GM19193 (cell line): ENCODE results near the gene PLD4.

ENCODE experiments used
- POLR2A ChIP-seq: IDR thresholded peaks from 4 replicates; pipeline ENCODE4 v1.6.1; 2011; ENCODE audit not compliant: insufficient read depth, insufficient read length; ENCODE audit errors: extremely low read depth

Gene PLD4

DNA sequence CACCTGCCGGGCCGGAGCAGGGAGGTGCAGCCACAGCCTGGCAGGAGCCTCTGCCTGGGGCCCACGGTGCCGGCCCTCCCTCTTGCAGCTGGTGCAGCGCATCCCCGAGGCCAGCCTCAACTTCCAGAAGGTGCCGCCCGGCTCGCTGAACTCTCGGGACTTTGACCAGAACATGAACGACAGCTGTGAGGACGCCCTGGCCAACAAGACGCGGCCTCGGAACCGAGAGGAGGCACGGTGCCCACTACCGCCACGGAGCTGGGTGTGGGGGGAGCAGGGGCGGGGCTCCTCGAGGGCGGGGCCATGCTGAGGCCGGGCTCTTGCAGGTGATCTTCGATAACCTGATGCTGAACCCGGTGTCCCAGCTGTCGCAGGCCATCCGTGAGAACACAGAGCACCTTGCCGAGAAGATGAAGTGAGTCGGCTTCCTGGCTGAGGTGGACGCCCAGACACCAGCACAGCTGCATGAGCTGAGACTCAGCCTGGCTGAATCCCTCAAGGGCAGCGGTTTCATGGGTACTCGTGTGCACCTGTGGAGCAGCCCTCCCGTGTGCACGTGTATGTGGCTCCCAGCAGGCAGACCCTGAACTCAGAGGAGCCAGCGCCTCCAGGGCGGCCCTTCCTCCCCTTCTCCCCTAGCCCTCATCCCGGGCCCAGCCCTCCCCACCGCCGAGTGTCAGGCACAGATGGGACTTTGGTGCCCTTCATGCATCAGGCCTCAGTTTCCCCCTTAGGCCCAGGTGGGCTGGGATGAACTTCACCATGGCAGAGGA, 31.1 kb upstream of the PLD4 start:
- TF ChIP-seq POLR2A = no peak

DNA sequence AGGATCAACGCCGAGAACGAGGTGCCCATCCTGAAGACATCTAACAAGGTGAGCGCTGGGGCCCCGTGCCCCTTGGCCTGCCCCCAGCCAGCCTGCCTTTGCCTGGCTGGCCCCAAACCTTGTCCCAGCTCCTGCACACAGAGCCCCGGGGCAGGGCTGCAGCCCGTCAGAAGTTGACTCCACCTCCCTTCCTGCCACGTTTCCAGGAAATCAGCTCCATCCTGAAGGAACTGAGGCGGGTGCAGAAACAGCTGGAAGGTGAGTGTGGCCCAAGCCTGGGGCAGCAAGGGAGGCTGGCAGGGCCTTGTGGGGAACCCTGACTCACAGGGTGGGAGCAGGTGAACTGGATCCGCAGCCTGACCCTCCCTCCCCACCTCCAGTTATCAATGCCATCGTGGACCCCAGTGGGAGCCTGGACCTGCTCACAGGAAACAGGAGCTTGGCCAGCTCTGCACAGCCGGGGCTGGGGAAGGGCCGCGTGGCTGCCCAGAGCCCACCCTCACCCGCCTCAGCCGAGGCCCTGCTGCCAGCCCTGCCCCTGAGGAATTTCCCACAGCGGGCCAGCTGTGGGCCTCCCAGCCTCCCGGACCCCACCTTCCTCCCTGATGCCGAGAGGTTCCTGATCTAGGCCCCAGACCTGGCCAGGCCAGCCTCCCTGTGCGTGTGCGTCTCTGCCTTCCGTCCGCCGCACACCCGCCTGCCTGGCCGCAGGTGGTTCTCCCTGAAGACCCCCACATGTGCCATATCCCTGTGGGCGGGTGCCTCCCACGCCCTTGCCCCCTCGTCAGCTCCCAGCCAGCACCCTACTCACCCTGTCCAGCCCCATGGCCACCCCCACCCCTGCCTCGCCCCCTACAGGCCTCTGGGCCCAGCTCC, 30.1 kb upstream of the PLD4 start:
- no peak for TF ChIP-seq POLR2A

DNA sequence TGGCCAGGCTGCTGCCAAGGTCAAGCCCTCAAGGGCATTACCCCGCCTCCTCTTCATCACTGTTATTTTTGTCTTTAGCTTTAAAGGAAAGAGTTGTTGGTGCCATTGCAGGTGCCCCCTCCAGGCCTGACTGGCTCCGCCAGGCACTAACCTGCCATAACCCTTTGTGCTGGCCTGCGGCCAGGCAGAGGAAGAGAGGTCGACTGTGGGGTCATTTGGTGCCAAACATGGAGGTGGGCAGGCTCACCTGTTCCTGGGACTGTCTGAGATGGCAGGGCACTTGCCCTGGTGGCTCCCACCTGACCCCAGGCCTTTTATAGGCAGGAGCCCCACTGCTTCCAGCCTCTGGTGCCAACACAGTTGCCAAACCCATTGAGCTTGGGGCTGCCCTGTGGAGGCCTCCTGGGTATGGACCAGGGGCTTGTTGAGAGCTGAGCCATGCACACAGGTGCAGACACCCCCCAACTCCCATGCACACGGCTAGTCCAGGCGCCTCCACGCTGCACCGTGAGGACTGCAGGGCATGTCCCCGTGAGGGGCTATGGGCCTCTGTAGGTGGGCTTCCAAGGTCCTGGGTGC, 29.4 kb upstream of the PLD4 start:
- TF ChIP-seq POLR2A = no peak

DNA sequence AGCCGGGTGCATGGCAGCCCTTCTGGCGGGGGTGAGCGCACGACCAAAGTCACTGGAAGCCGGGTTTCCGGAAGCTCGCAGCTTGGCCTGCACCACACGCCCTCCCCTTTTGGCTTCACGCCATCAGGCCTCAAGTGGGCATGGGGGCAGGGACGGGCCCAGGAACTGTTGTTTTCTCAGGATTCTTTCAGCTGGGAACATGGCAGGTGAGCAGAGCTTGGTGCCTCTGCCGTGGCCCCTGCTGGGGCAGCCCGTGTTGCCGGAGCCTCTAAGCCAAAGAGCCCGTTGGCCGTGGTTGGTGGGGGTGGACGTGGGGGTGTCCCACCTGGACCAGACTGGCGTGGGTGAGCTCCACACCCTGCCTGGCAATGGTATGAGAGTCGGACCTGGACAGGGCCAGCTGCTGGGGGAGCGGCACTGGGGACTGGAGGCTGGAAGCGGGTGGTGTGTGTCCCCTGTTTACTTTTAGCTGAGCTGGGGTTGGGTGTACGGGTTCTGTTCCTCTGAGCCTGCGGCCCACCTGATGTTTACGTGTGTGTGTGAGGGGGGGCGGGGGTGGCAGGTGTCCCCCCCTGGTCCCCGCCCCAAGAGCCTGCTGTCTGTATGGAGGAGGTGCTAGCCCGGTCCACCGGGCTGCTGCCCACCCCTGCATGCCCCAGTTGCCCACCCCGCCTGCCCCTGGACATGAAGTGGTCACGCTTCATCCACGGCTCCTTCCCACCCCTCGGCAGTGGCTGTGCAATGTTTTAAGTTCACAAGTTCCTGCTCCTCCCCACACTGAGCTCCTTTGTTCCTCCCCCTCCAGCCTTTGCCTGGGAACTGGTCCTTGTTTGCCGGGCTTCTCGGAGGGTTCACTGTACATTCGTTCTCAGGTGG, 28.7 kb upstream of the PLD4 start:
- no peak for TF ChIP-seq POLR2A

DNA sequence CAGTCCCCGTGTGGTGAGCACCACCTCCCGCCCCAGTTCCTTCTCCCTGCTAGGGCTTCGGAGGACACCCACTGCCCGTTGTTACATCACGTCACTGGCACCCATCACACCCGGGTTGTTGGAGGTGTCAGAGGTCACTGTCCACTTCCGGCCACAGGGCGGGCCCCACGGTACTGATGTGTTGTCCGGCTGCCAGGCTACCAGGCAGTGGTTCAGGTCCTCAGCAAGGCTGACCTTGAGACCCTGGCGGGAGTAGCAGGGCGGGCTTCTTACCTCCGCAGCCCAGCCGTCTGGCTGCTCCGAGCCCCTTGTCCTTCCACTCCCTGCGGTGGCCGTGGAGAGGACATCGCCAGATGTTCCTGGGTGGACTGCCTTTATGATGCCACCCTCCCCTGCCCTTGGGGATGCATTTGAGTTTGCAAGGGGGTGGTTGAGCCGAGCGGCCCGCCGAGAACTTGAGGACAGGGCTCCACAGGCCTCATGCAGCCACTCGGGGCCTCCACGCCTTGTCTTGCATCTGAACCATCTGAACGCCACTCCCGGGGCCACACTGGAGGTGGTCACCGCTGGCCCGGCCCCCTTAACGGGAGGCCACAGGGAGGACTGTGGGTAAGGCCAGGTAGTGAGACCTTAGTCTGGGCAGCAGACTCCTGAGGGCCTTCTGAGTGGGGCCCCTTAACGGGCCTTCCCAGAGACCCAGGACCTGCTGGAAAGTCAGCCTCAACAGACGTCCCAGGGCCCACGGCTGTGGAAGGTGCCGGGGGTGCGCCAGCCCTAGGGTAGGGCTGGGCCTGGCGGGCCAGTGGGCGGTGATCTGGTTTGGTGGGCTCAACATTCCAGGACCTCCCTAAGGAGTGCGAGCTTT, 27.1 kb upstream of the PLD4 start:
- no peak for TF ChIP-seq POLR2A

DNA sequence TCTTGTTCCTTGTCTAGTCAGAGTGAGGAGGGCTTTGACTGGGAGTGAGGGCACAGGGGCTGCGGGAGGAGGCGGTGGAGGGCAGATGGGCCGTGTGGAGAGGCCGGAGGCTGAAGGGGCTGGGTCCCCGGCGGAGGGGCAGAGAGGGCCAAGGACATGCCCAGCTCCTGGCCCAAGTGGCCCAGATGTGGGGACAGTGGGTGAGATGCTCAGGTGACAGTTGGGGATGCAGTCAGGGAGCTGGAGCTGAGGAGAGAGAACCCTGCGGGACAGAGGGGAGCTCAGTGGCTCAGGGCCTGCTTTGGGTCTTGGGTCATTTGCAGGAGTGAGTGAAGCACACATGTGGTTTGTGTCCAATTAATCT, 26.5 kb upstream of the PLD4 start:
- TF ChIP-seq POLR2A = no peak

DNA sequence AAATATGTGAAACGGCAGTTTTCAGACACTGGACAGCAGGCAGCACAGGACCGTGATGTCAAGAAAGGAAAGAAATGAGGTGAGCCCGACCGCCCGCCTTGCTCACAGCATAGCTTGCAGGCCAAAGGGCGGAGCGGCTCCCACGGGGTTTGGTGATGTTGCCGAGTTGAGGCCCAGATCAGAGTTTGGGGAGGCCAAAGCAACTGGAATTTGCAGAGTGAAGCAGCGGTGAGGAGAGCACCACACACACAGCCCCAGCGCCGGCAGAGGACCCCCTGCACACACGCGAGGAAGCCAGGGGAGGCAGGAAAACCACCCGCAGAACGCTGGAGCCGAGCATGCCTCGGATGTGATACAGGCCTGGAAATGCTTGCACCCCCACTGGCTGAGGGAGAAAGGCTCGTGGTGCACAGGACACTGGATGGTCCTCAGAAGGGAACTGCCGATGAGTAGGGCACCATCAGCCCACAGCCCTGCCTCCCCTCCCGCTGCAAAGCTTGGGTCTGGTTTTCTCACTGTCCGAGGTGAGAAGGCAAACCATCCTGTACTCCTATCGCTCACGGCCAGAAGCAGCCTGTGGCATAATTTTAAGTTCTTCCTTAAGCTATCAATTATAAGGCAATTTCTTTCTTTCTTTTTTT, 25.7 kb upstream of the PLD4 start:
- TF ChIP-seq POLR2A = no peak

DNA sequence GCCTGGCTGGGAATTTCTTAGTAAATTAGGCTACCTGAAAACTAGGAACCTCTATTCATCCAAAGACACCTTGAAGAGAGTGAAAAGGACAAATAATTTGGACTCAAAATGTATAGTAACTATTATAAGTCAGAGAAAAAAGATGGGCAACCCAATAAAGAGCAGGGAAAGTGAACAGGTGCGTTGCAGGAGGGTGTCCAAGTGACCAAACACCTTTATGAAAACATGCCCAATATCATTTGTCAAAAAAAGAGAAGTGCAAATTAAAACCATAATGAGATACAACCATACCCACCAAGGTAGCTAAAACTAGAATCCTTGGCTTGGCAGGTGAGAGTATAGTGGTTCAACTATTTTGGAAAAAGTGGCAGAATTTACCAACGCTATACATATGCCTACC, 24.9 kb upstream of the PLD4 start:
- no peak for TF ChIP-seq POLR2A

DNA sequence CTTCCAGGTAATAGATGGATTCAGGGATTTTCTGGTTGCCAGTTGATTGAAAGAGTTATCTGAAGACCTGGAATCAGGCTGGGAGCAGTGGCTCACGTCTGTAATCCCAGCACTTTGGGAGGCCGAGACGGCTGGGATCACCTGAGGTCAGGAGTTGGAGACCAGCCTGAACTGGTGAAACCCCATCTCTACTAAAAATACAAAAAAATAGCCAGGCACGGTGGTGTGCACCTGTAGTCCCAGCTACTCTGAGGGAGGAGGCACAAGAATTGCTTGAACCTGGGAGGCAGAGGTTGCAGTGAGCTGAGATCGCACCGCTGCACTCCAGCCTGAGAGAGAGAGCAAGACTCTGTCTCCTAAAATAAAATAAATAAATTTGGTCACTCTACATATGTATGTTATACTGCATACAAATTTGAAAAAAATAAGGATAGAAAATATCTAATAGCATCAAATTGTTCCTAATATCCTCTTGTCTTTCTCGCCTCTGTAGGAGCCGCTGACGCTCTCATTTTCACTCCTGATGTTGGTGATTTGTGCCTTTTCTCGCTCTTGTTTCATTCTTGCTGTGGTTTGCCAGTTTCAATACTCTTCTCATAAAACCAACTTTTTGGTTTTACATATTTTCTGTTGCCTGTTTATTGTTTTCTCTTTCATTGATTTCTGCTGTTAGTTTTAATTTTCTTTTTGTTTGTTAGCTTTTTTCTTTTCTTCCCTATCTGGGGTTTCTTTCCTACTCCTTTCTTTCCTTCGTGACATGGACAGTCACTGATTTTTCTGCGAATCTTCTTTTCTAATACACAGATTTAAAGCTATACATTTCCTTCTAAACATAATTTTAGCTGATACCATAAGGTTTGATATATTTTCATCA, 23.8 kb upstream of the PLD4 start:
- no peak for TF ChIP-seq POLR2A

DNA sequence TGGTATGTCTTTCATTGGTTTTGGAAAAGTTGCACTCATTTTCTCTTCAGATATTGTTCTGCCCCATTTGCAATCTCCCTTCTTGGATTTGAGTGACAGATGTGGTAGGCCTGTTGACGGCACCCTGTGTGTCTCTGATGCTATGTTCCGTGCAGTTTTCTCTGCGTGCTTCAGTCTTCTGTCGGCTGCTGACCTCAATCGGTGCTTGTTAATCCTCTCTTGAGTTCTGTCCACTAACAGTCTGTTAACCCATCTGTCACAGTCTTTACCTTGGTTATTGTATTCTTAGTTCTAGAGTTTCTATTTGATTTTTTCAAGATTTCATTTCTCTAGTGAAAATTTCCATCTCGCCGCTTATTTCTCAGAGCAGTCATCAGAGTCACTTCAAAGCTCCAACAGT, 20.7 kb upstream of the PLD4 start:
- no peak for TF ChIP-seq POLR2A

DNA sequence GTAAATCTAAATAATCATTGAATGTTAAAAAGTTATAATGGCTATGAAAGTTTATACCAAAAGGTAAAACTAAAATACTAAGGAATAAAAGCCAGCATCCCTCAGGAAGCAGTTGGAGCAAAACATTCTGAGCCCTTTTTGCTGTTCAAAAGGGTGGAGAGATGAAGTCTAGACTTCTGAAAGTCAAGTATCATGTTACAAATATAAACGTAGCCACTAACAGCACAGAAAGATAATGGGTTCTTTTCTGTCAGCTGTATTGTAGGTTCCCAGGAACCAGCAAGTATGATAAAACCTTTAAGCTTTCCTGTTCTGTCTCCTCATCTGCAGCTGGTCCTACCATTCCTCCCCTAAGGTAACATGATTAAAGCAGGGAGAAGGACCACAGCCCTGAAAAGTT, 16.4 kb upstream of the PLD4 start:
- TF ChIP-seq POLR2A = no peak

DNA sequence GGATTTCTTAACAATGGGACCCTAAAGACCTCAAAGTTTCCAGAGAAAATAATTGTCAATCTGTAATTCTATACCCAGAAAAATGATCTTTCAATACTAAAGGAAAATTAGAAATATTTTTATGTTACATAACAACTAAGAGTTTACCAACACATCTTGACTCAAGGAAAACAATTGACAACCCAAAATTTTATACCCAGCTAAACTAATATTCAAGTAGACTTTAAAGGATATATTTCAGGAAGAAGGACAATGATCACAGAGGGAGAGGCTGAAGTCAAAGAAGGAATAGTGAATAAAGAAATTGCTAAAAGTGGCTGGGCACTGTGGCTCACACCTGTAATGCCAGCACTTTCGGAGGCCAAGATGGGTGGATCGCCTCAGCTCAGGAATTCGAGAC, 12.6 kb upstream of the PLD4 start:
- no peak for TF ChIP-seq POLR2A

DNA sequence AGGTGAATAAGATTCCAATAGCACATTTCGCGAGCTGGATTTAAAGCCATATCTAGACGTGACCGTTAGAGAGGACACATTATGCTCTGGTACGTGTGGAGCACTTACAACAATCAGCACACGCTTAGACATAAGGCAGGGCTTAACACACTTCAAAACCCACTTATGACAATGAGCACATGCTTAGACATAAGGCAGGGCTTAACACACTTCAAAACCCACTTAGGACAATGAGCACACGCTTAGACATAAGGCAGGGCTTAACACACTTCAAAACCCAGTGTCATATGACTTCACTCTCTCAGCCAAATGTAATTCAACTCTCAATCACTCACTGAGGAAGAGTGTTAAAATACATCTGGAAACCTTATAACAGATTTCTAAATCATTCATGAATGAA, 11.2 kb upstream of the PLD4 start:
- no peak for TF ChIP-seq POLR2A
